Measurements from ENCODE around the gene PVALB. TPM values are rescaled to one million over a fixed set of nuclear protein-coding genes. Genes with fewer than 3 reads are reported as not detected.

Gene PVALB
- total and polyA plus RNA-seq, 2 experiments from 2014 or later = not detected

DNA sequence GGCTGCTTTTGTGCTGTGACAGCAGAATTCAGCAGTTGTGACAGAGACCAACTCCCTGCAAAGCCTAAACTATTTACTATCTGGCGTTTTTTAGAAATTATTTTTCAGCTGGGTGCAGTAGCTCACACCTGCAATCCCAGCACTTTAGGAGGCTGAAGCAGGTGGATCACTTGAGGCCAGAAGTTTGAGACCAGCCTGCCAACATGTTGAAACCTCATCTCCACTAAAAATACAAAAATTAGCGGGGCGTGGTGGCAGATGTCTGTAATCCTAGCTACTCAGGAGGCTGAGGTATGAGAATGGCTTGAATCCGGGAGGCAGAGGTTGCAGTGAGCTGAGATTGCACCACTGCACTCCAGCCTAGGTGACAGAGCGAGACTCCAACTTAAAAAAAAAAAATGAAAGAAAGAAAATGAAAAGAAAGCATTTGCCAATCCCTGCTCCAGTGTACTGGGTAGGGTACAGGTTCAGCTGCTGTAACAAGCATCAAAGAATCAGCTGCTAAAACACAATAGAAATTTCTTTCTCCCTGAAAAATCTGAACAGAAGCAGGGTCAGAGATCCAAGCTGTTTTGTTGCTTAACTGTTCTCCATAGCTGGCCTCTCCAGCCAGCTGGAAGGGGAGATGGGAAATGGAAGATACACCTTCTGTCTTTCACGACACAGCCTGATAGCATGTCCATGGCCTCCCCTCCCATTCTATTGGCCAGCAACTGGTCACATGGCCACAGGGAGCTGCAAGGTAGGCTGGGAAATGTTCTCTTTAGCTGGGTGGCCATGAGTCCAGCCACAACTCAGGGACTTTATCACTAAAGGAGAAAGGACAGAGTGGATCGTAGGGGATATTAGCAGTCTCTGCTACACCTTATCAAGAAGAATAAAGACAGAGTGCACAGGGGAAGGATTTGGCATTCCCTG is 35.5 kb upstream of the PVALB start:
- H3K27me3 ChIP-seq = peaks cover 9% of the 10 kb centered on the region
- H3K9me3 ChIP-seq (ENCODE audit: low read depth) = no peaks in the 10 kb centered on the region
- no peak for DNase-seq (ENCODE audit: low read depth in 1 of 2, low spot score in 1 of 2)
- H3K4me3 ChIP-seq = no peak overlapping the region
- H3K36me3 ChIP-seq = no peaks in the 10 kb centered on the region
- no peak overlapping the region for H3K27ac ChIP-seq
- no peaks in the 10 kb centered on the region for H3K4me1 ChIP-seq (ENCODE audit: low read depth)
- TF ChIP-seq, protein P1, sequence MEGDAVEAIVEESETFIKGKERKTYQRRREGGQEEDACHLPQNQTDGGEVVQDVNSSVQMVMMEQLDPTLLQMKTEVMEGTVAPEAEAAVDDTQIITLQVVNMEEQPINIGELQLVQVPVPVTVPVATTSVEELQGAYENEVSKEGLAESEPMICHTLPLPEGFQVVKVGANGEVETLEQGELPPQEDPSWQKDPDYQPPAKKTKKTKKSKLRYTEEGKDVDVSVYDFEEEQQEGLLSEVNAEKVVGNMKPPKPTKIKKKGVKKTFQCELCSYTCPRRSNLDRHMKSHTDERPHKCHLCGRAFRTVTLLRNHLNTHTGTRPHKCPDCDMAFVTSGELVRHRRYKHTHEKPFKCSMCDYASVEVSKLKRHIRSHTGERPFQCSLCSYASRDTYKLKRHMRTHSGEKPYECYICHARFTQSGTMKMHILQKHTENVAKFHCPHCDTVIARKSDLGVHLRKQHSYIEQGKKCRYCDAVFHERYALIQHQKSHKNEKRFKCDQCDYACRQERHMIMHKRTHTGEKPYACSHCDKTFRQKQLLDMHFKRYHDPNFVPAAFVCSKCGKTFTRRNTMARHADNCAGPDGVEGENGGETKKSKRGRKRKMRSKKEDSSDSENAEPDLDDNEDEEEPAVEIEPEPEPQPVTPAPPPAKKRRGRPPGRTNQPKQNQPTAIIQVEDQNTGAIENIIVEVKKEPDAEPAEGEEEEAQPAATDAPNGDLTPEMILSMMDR (IDR thresholded peaks at IDR 0.05; ENCODE audit: low read depth, low read length) = no peak

DNA sequence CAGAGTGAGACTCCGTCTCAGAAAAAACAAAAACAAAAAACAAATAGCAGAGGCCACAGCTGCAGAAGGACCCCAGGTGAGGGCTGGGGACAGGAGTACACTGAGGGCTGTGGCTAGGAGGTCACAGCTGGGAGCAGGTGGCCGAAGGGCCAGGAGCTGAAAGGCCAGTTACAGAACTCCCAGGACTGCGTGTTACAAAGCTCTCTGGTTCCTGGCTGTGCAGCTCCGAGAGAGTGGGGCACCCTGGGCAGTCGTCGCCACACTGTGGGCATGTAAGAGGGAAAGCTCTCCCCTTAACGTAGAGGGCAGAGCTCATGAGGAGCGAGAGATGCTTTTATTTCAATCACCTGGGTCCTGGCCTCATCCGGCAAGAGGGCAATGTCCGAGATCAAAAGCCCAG is 33.8 kb upstream of the PVALB start:
- no peaks in the 10 kb centered on the region for H3K36me3 ChIP-seq
- DNase-seq (ENCODE audit: low read depth in 1 of 2, low spot score in 1 of 2) = no peak
- no peaks in the 10 kb centered on the region for H3K27me3 ChIP-seq
- no peak overlapping the region for H3K4me3 ChIP-seq
- no peaks in the 10 kb centered on the region for H3K9me3 ChIP-seq (ENCODE audit: low read depth)
- no peaks in the 10 kb centered on the region for H3K4me1 ChIP-seq (ENCODE audit: low read depth)
- TF ChIP-seq, protein P1 (IDR thresholded peaks at IDR 0.05; ENCODE audit: low read depth, low read length) = no peak
- no peak overlapping the region for H3K27ac ChIP-seq

DNA sequence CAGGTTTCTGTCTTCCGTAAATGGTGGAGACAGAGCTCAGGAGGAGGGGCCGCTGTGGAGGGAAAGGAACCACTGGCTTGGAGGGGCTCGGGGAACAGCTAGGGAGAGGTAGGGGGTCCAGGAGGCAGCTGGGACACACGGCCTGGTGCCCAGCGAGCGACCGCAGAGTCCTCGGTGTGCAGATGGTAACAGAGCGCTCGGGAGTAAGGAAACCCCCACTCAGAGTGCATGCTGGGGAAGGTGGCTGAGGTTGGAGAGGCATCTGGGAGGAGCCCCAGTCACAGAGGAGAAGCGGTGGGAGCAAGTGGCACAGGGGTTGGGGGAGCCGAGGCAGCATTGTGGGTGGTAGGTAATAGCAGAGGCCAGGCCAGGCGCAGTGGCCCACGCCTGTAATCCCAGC is 33.2 kb upstream of the PVALB start:
- TF ChIP-seq, protein P1 (IDR thresholded peaks at IDR 0.05; ENCODE audit: low read depth, low read length) = no peak
- Histone ChIP-seq H3K27me3 (no peaks in the 10 kb centered on the region), H3K27ac (no peak overlapping the region)

DNA sequence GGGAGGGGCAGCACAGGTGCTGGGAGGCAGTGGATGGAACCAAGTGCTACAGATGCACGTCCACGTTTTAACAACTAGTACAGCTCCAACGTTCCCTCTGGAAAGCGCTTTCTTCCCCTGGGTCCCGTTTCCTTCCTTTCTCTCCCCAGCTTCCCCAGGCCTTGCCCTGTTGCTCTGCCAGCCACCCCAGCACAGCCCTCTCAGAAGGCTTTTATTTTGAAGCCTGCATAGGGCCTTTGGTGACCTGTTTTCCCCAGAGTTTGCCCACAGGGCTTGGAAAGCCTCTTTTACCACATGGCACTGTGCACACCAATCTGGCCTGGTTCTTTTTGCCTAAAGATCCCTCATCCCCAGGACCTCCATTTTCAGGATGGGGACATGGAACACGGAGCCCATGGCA is 30.1 kb upstream of the PVALB start:
- H3K36me3 ChIP-seq = no peaks in the 10 kb centered on the region
- DNase-seq (ENCODE audit: low read depth in 1 of 2, low spot score in 1 of 2) = no peak
- TF ChIP-seq, protein P1 (IDR thresholded peaks at IDR 0.05; ENCODE audit: low read depth, low read length) = no peak
- H3K9me3 ChIP-seq (ENCODE audit: low read depth) = no peaks in the 10 kb centered on the region
- no peak overlapping the region for H3K27ac ChIP-seq
- no peaks in the 10 kb centered on the region for H3K4me1 ChIP-seq (ENCODE audit: low read depth)
- H3K4me3 ChIP-seq = no peak overlapping the region
- peaks cover 3% of the 10 kb centered on the region for H3K27me3 ChIP-seq

More for the DNA sequence above, 33.2 kb upstream of the PVALB start:
- Histone ChIP-seq H3K9me3 (ENCODE audit: low read depth) (no peaks in the 10 kb centered on the region), H3K36me3 (no peaks in the 10 kb centered on the region), H3K4me1 (ENCODE audit: low read depth) (no peaks in the 10 kb centered on the region), H3K4me3 (no peak overlapping the region)
- DNase-seq (ENCODE audit: low read depth in 1 of 2, low spot score in 1 of 2) = no peak

DNA sequence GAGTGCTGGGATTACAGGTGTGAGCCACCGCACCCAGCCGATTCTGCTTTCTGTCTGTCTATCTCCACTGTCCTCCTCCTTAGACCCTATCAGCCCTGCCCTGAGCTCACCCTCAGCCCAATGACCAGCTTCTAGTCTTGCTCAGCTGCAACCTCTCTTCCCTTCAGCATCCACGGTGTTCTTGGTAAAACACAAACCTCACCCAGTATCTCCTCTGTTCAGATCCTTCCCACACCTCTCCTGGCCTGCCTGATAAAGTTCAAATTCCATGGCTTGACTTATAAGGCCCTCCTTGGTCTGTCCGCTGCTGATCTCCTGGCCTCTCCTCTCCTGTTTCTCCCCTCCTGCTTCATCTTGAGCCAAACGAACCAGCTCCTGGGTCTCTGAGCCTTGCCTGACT is 29.4 kb upstream of the PVALB start:
- peaks cover 3% of the 10 kb centered on the region for H3K27me3 ChIP-seq

More for the DNA sequence above, 29.4 kb upstream of the PVALB start:
- H3K27ac ChIP-seq = no peak overlapping the region
- H3K4me1 ChIP-seq (ENCODE audit: low read depth) = no peaks in the 10 kb centered on the region
- TF ChIP-seq, protein P1 (IDR thresholded peaks at IDR 0.05; ENCODE audit: low read depth, low read length) = no peak
- no peak overlapping the region for H3K4me3 ChIP-seq
- H3K36me3 ChIP-seq = no peaks in the 10 kb centered on the region
- DNase-seq (ENCODE audit: low read depth in 1 of 2, low spot score in 1 of 2) = no peak
- no peaks in the 10 kb centered on the region for H3K9me3 ChIP-seq (ENCODE audit: low read depth)

Measured in cardiac muscle cell (in vitro differentiated cells and primary cell).